GM19035 (cell line): ENCODE measurements around the gene MTMR4.
"Not testable (repeated sequence)": the region's sequence is repeated elsewhere in the genome, so short reads cannot be mapped to it uniquely, and the experiment has no call there.

Experiments used
- ATAC-seq: cut with Tn5 transposase; IDR thresholded peaks from one replicate; pipeline ENCODE4 v1.9.1; 2021; ENCODE audit not compliant: unreplicated experiment

The MTMR4 gene

GRCh38 chr17:58493506-58493905 is 20.9 kb downstream of the MTMR4 start:
- ATAC-seq = no peak

- no peak for ATAC-seq
Measured at GRCh38 chr17:58492238-58493121, 22.0 kb downstream of the MTMR4 start.

- ATAC-seq = no peak
Measured at GRCh38 chr17:58491510-58492045, 22.9 kb downstream of the MTMR4 start.

- ATAC-seq = no peak
Measured at GRCh38 chr17:58488428-58488890, 26.0 kb downstream of the MTMR4 start.

GRCh38 chr17:58487589-58488427 is 26.6 kb downstream of the MTMR4 start, which contains the start of gene HSF5:
TSS of gene HSF5 (minus strand) at chr17:58488408. CDS start at chr17:58488274, 134 bp downstream.
- no peak for ATAC-seq

GRCh38 chr17:58484600-58484999 is 29.8 kb downstream of the MTMR4 start:
- no peak for ATAC-seq

GRCh38 chr17:58481798-58482197 is 32.6 kb downstream of the MTMR4 start:
- ATAC-seq = not testable (repeated sequence)

- no peak for ATAC-seq
Measured at GRCh38 chr17:58480090-58480489, 34.3 kb downstream of the MTMR4 start.

- ATAC-seq = no peak
Measured at GRCh38 chr17:58476812-58477211, 37.6 kb downstream of the MTMR4 start.

GRCh38 chr17:58475985-58476384 is 38.5 kb downstream of the MTMR4 start:
- no peak for ATAC-seq

- no peak for ATAC-seq
Measured at GRCh38 chr17:58470356-58470755, 44.1 kb downstream of the MTMR4 start.

GRCh38 chr17:58468944-58469343 is 45.5 kb downstream of the MTMR4 start:
- no peak for ATAC-seq

GRCh38 chr17:58455491-58455890 is 58.9 kb downstream of the MTMR4 start:
- no peak for ATAC-seq

- ATAC-seq = no peak
Measured at GRCh38 chr17:58452738-58453137, 61.7 kb downstream of the MTMR4 start.

- no peak for ATAC-seq
Measured at GRCh38 chr17:58447039-58447975, 67.1 kb downstream of the MTMR4 start.

GRCh38 chr17:58446086-58446485 is 68.4 kb downstream of the MTMR4 start:
- ATAC-seq = no peak
